HG02623 (cell line): Measurements from ENCODE around the gene PATJ.
"Not testable (repeated sequence)": the region's sequence is repeated elsewhere in the genome, so short reads cannot be mapped to it uniquely, and the experiment has no call there.

Source experiments
- ATAC-seq: cut with Tn5 transposase; IDR thresholded peaks from one replicate; pipeline ENCODE4 v1.9.1; 2021; ENCODE audit warnings: moderate library complexity; ENCODE audit not compliant: unreplicated experiment

PATJ gene

DNA sequence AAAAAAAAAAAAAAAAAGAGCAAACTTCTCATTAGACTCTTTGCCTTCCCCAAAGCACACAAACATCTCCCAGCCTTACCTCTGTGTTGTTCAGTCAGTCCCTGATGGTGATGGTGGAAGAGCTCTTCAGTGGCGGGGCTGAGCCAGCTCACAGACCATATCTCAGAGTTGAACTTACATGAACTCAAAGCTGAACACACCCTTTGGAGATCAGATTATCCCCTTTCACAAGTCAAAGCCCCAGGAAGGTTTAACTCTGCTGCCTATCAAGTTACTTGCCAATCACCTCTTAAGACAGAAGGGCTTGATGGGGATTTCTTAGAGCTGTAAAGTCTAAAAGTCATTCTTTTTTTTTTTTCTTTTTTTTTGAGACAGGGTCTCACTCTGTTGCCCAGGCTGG is 397.1 kb downstream of the PATJ start:
- no peak for ATAC-seq

DNA sequence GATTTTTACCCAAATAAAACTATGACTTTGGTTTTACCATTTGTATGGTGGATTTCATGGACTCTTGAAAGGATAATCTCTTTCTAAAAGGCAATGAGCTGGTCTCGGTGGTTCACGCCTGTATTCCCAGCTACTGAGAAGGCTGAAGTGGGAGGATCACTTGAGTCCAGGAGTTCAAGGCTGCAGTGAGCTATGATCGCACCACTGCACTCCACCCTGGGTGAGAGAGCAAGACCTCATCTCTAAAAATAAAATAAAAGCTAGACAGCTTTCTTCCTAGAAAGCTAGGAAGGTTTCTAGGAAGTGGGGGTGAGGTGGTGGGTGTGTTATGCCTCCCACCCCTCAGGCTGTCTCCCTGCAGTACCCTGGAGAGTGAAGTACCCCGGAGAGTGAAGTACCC is 398.4 kb downstream of the PATJ start:
- ATAC-seq, result no peak

DNA sequence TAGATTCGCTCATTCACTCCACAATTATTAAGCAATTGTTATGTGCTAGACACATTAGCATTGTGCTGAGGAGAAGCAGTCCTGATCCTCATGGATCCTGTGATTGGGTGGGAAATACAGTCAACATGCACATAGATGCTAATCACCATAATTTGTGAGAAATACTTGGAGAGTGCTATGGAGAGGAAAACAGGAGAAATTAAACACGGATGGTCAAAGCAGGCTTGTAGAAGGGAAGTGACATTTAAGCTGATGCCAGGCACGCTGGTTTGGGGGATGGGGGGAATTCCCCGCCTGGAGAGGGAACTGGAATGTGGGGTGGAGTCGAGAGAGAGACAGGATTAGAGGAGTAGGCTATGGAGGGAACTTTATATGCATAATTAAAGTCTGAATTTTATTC is 400.2 kb downstream of the PATJ start:
- ATAC-seq, result no peak

DNA sequence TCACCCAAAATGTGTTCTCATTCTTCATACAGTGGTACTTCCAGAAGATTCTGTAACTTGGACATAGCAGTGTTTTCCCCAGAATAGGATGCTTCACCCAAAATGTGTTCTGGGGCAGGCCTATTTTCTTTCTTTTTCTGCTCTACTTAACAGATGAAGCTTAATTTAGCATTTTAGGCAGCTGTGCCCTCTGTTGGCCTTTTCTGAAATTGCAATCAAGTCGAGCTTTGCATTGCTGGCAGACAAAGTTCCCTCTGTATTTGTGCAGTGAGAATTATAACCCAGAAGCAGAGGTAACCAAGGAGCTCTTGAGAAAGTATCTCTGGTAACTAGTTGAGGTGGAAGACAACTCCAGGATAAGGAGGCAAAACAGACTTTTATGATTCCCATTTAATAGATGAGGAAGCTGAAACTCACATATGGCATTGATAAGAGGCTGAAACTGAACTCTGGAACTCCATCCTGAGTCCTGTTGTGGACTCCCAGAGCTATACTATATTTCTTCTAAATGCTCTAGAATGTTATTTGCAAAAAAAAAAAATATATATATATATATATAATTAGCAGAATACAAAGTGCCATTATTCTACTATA is 402.1 kb downstream of the PATJ start:
- no peak for ATAC-seq

DNA sequence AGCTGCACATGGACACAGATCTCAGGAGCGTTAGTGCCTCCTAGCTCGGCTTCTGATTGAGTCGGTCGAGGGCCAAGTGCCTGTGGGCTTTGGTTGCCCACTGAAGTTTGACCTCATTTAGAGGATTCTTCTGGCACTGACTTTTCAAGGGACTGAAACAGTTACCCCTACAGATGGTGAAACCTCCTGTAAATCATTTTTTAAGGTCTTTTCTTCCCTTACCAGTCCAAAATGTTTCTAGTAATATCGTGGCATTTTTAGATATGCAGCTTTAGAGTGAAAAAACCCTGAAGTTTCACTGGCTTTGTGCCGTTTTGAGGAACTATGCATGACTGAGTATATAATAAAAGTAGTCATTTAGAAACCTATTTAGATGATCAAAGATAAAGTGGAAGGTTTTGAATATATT is 417.7 kb downstream of the PATJ start:
- no peak for ATAC-seq

DNA sequence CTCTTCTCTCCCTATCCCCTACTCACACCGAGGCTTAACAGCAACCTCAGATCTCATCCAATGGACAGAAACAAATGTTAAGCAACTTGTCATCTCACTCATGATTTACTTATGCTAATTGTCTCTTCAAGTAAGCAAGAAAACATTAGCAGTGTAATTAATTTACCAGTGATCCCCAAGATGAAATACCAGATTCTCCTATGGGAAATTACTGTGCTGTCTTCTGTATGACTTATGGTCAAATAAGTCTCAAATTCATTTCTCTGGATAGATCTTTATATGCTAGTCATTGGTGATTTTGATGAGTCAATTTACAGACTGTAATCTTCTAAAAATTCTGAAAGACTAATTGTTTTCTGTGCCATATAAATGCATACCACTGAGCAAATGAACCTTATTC is 419.4 kb downstream of the PATJ start:
- no peak for ATAC-seq

DNA sequence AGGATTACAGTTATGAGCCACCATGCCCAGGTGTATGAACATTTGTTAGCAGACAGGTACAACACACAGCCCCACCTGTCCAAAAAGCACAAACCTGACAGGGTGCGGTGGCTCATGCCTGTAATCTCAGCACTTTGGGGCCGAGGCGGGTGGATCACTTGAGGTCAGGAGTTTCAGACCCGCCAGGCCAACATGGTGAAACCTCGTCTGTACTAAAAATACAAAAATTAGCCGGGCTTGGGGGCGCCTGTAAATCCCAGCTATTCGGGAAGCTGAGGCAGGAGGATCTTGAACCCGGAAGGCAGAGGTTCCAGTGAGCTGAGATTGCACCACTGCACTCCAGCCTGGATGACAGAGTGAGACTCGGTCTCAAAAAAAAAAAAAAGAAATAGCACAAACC is 428.1 kb downstream of the PATJ start:
- ATAC-seq, result not testable (repeated sequence)

DNA sequence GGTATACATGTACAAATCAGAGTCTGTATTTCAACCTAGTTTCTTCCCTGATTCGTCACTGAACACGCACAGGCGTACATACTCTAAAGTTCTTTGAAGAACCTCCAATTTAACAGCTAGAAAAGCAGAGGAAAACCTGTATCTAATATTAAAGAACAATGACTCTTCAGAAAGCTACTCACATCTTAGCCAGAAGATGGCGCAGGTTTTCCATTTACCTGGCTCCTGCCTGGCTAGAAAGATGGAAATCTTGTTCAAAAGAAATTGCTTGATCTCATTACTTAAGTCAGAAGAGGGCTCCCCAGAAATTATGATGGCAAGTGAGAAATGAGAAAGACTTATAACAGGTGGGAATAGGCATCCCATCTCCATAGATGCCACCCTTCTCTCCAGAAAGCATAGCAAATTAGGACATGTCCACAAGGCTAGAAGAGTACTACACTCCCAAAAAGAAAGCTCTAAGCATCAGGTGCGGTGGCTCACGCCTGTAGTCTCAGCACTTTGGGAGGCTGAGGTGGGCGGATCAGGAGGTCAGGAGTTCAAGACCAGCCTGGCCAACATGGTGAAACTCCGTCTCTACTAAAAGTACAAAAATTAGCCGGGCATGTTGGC is 433.4 kb downstream of the PATJ start:
- no peak for ATAC-seq

DNA sequence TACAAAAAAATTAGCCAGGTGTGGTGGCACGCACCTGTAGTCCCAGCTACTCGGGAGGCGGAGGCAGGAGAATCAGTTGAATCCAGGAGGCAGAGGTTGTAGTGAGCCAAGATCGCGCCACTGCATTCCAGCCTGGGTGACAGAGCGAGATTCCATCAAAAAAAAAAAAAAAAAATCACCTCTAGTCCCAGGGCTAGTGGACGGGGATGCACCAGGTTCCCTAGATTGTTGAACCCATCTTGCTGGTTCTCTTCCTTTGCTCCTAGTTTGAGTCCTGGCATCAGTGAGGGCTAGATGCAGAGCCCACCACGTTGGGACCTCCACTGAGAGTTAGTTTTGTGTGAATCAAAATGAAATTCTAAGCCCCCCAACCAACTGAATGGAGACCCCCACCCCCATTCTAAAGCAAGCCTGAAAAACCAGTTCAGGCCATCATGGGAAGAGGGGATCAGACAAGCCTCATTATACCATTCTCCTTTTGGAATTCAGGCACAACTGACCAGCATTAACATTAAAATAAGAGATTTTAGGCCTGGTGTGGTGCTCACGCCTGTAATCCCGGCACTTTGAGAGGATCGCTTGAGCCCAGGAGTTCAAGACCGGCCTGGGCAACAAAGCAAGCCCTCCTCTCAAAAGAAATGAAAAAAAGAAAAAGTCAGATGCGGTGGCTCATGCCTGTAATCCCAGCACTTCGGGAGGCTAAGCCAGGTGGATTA is 434.5 kb downstream of the PATJ start:
- no peak for ATAC-seq

DNA sequence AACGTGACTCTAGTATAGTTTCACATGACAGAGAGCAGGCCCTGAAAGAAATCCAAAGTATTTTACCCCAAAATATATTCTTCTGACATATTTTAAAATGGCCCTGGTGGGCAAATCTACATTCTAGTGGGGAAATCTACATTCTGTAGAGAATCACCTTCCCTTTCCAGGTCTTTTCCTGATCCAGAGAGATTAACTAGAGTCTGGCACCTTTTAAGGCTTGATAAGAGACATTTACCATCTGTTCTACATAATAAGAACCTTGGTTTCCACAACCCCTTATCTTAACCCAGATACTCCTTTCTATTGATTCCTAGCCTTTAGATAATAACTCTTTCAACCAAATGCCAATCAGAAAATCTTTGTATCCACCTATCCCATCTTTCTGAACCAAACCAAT is 435.3 kb downstream of the PATJ start:
- ATAC-seq, result no peak

DNA sequence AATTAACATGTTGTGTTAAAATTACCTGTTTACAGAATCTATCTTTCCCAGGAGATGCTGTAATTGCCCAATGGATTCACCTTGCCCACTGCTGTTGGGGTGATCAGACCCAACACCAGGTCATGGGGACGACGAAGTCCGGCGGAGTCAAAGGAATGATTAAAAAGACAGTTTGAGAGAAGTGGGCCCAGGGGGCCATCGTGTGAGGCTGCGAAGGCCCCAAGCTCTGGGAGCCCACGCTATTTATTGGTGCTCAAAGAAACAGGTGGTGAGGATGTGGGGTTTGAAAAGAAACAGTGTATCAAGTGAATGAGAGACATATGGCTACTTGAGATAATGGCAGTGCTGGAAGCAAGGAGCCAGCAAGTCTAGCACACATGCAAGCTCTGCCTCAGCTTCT is 436.1 kb downstream of the PATJ start:
- no peak for ATAC-seq

DNA sequence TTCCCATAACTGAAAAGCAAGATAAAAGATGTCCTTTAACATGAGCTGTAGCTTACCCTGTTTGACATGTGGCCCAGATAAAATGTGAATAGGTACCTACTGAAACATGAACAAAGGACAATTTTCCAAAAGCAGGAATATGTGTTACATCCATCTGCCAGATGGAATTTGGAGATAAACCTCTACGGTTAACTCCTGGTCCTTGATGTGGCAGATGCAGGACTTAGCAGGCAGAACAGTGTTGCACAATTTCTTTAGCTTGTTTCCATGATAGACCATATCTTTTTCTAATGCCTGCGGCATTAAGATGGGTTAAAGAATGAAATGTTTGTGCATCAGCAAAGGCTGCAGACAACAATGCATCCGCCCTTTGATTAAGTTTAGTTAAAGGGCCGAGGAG is 437.8 kb downstream of the PATJ start:
- ATAC-seq, result not testable (repeated sequence)

DNA sequence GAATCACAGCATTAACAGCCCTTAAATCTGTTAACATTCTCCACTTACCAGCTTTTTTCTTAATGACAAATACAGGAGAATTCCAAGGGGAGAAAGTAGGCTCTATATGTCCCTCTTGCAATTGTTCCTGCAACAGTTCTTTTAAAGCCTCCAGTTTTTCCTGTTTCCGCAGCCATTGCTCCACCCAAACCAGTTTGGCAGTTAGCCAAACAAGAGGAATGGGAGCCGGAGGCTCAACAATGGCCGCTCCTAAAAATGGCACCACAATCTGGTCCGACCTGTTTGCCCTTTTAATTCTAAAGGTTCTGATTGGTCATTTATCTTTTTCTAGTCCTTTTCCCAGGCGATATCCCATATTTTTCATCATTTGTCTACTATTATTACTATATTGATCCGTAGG is 438.4 kb downstream of the PATJ start:
- no peak for ATAC-seq

DNA sequence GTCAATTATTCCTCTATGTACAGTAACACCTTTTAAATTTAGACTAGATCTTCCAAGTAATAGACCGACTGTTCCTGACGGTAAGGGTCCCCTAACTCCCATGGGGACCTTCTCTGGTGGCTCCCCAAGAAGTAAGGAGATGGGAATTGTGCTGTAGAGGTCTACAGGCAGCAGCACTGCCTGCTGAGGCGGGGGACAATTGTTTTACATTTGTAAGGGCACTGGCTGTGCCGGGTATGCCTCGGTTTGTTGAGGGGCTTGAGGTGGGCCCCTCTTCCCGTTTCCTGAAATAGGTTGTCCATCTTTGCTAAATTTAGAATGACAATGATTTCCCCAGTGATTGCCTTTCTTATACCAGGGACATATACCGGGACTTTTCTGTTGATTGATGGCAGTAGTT is 439.3 kb downstream of the PATJ start:
- ATAC-seq, result no peak

DNA sequence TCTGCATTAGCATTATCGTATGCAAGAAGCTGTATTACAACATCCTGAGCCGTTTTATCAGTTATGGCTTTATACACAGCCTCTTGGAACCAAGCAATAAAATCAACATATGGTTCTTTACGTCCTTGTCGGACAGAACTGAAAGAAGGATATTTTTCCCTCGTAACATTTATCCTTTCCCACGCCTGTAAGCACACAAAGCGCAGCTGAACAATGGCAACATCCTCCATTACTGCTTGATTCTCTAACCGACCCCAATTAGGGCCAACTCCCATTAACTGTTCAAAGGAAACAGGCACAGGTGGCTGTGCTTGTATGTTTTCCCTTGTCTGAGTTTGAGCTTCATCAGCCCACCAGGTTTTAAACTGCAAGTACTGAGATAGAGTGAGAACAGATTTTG is 439.9 kb downstream of the PATJ start:
- not testable (repeated sequence) for ATAC-seq

DNA sequence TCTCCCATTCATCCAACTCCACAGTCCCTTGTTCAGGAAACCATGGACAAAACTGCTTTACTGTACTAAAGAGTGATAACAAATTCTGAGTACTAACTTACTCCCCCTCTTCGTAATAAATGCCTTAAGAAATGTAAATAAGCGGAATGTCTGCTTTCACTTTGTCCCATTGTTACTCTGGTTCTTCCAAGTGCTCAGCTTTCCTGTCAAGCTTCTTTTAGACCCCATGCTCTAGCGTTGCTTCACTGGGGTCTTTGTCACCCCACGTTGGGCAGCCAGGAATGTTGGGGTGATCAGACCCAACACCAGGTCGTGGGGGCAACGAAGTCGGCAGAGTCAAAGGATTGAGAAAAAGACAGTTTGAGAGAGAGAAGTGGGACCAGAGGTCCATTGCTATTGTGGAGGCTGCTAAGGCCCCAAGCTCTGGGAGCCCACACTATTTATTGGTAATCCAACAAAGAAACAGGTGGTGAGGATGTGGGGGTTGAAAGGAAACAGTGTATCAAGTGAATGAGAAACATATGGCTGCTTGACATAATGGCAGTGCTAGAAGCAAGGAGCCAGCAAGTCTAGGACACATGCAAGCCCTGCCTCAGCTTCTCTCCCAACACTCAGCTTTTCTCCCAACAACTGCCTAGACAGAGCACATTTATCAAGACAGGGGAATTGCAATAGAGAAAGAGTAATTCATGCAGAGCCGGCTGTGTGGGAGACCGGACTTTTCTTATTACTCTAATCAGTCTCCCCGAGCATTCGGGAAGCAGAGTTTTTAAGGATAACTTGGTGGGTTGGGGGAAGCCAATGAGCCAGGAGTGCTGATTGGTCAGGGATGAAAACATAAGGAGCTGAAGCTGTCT is 441.1 kb downstream of the PATJ start:
- ATAC-seq, result not testable (repeated sequence)

DNA sequence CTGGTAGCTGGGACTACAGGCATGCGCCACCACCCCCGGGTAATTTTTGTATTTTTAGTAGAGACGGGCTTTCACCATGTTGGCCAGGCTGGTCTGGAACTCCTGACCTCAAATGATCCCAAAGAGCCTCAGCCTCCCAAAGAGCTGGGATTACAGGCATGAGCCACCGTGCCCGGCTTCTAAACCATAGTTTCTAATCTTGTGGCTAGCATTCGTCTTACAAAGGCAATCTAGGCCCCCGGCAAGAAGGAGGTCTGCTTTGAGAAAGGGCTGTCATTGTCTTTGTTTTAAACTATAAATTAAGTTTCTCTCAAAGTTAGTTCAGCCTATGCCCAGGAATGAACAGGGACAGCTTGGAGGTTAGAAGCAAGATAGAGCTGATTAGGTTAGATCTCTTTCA is 442.1 kb downstream of the PATJ start:
- ATAC-seq, result no peak

DNA sequence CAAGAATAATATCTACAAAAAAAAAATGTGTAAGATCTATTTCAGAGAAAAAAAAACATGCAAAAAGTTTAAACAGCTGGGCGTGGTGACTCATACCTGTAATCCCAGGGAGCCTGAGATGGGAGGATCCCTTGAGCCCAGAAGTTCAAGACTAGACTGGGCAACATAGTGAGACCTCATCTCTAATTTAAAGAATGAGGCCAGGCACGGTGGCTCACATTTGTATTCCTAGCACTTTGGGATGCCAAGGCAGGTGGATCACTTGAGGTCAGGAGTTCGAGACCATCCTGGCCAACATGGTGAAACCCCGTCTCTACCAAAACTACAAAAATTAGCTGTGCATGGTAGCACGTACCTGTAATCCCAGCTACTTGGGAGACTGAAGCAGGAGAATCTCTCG is 443.0 kb downstream of the PATJ start:
- ATAC-seq, result not testable (repeated sequence)

DNA sequence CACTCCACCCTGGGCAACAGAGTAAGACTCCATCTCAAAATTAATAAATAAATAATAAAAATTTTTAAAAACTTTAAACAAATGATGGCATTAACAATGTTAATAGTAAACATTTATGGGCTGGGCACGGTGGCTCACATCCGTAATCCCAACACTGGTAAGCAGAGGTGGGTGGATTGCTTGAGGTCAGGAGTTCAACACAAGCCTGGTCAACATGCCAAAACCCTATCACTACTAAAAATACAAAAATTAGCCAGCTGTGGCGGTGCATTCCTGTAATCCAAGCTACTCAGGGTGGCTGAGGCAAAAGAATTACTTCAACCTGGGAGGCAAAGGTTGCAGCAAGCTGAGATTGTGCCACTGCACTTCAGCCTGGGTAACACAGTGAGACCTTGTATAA is 443.4 kb downstream of the PATJ start:
- ATAC-seq, result no peak

DNA sequence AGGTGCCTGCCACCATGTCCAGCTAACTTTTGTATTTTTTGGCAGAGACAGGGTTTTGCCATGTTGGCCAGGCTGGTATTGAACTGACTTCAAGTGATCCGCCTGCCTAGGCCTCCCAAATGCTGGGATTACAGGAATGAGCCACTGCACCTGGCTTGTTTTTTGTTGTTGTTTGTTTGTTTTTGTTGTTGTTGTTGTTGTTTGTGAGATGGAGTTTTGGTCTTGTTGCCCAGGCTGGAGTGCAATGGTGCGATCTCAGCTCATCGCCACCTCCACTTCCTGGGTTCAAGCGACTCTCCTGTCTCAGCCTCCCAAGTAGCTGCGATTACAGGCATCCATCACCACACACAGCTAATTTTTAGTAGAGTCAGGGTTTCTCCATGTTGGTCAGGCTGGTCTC is 445.3 kb downstream of the PATJ start:
- ATAC-seq, result no peak

DNA sequence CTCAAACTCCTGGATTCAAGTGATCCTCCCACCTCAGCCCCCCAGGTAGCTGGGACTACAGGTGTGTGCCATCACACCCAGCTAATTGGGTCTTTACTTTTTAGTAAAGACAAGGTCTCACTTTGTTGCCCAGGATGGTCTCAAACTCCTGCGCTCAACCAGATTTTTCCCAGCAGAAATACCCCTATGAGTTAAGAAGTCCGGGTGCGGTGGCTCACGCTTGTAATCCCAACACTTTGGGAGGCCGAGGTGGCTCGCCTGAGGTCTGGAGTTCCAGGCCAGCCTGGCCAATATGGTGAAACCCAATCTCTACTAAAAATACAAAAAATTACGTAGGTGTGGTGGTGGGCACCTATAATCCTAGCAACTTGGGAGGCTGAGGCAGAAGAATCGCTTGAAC is 445.8 kb downstream of the PATJ start:
- ATAC-seq, result no peak
